Neural crest cell (in vitro differentiated cells): Measurements from ENCODE around the gene NPC1L1. TPM values are rescaled to one million over a fixed set of nuclear protein-coding genes. Genes with fewer than 3 reads are reported as not detected.

Experiments
- DNase-seq: peaks from one replicate; pipeline ENCODE4 v3.0.0; 2021; ENCODE audit warnings: low read depth, mixed read lengths, low spot score
- H3K27ac Mint-ChIP-seq: one replicate; pipeline ENCODE4 v1.8.0; 2021; ENCODE audit warnings: mild to moderate bottlenecking, mixed read lengths; ENCODE audit not compliant: unreplicated experiment
- H3K27me3 Mint-ChIP-seq: 2 replicates; pipeline ENCODE4 v1.8.0; 2021; ENCODE audit warnings: low read depth, mild to moderate bottlenecking, mixed read lengths
- H3K36me3 Mint-ChIP-seq: 2 replicates; pipeline ENCODE4 v1.8.0; 2021; ENCODE audit warnings: low read depth, mild to moderate bottlenecking, mixed read lengths
- H3K4me1 Mint-ChIP-seq: 2 replicates; pipeline ENCODE4 v1.8.0; 2021; ENCODE audit warnings: mixed read lengths
- H3K4me3 Mint-ChIP-seq: one replicate; pipeline ENCODE4 v1.8.0; 2021; ENCODE audit warnings: mild to moderate bottlenecking, mixed read lengths
- H3K9me3 Mint-ChIP-seq: 2 replicates; pipeline ENCODE4 v1.8.0; 2021; ENCODE audit warnings: mixed read lengths
- total RNA-seq: library from RNA; stranded (reverse); gene quantifications from 2 replicates; pipeline ENCODE4 v1.2.1, GENCODE V29; 2021
- TF ChIP-seq, protein P1 (sequence below): fragments of 200-600 bp; sonication (generic); conservative IDR thresholded peaks from 2 replicates; pipeline ENCODE4 v1.5.0; 2021; ENCODE audit warnings: antibody characterized with exemption, mild to moderate bottlenecking

NPC1L1 gene
- total RNA-seq, 1 donor from 2014 or later = 0.12 TPM

DNA sequence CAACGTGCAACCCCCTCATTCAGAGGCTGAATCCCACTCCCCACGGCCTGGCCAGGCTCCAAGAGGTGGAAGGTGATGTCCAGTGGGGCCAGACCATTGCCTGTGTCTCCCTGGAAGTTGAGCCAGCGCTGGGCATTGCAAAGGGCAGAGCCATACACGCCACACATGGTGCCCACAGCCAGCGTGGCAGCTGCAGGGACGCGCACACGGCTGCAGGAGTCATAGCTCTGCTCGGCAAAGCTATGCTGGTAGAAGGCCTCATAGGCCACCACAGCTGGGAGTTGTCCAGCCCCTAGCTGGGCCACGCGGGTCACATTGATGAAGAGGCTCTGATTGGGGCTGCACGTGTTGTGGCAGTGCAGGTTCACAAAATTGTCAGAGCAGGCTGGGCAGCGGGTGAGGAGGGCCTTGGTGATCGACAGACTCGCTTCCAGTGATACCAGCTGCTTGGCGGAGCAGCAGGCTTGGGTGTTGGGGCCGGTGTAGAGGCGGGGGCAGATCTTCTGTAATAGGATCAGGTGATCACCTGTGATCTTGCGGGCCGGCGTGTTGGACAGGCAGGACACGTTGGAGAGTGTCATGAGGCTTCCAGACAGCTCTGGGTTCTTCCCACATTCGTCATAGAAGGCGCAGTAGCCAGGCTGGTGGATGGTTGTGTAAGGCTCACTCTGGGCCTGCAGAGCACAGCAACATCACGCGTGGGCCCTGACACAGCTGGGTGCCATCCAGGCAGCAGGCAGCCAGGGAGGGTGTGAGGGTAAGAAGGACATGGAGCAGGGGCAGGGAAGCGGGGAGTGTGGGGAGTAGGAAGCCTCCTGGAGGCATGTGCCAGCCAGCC lies 1.2 kb downstream of the NPC1L1 start:
- TF ChIP-seq, protein P1, sequence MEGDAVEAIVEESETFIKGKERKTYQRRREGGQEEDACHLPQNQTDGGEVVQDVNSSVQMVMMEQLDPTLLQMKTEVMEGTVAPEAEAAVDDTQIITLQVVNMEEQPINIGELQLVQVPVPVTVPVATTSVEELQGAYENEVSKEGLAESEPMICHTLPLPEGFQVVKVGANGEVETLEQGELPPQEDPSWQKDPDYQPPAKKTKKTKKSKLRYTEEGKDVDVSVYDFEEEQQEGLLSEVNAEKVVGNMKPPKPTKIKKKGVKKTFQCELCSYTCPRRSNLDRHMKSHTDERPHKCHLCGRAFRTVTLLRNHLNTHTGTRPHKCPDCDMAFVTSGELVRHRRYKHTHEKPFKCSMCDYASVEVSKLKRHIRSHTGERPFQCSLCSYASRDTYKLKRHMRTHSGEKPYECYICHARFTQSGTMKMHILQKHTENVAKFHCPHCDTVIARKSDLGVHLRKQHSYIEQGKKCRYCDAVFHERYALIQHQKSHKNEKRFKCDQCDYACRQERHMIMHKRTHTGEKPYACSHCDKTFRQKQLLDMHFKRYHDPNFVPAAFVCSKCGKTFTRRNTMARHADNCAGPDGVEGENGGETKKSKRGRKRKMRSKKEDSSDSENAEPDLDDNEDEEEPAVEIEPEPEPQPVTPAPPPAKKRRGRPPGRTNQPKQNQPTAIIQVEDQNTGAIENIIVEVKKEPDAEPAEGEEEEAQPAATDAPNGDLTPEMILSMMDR = no peak
- Mint-ChIP-seq H3K27ac (no peak overlapping the region), H3K4me3 (no peak overlapping the region), H3K9me3 (no peaks in the 10 kb centered on the region), H3K36me3 (no peaks in the 10 kb centered on the region), H3K4me1 (no peaks in the 10 kb centered on the region), H3K27me3 (no peaks in the 10 kb centered on the region)
- DNase-seq = no peak

DNA sequence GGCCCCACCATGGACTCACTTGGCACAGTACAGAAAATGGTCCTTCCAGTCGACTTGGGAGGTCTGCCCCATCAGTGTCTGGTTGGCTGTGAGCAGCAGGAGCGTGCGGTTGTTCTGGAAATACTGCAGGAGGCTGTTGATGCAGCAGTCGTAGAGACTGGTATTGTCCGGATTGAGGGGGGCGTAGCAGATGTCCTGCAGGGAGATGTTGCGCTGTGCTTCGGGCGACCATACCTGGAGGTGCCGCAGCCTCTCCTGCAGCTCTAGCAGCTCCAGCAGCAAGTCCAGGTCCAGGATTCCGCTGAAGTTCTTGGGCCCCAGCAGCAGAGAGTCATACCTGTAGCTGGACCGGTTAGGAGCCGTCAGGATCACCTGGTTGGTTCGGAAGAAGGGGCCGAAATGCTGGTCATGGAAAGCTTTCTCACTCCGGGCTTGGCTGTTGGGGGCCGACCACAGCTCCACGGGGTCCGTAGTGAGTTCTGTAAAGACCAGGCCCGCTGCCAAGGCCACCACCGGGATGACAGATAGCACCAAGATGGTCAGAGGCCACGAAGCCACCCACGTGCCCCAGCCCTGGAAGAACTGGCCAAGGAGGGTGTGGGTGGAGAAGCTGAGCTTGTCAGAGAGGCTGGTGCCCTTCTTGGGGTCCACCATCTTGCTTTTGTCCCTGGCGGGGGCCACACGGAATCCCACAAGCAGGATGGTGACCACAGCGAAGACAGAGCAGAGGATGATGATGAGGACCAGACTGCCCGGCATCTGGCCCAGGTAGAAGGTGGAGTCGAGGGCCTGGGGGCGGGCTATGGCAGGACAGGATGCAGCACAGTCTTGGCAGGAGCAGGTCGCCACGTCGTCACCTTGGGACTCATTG lies 2.1 kb downstream of the NPC1L1 start:
- H3K27ac Mint-ChIP-seq = no peak overlapping the region
- no peaks in the 10 kb centered on the region for H3K9me3 Mint-ChIP-seq

DNA sequence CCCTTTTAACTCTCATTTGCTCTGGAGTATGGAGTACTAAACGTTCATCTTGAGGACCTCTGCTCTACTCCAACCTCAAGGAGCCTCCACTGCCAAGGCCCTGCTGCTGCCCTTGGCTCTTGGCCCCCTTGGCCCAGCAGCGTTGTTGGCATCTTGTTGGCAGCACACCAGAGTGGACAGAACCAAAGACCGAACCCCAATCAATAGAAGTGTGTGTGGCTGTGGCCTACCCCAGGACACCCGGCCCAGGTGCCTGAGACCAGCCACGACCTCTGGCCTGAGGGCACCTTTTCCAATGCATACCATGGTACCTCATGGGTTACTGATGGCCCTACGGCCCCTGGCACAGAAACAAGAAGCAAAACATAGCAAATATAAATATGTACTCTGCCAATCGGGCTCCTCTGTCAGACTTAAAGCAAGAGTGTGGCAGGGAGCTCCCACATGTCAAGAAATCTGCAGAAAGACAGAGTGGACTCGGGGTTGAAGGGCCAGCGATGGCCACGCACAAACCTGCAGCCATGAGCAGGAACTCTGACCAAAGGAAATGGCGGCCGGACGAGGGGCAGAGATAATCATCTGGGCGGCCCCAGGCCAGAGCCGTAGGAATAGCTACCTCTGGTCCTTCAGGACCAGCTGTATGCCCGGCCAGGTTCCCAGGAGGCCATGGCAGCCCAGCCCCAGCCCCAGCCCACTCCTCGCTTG lies 2.9 kb downstream of the NPC1L1 start:
- TF ChIP-seq, protein P1 = no peak
- Mint-ChIP-seq H3K27ac (peak overlapping the region; percentile 4), H3K9me3 (no peaks in the 10 kb centered on the region), H3K36me3 (no peaks in the 10 kb centered on the region), H3K4me1 (no peaks in the 10 kb centered on the region), H3K4me3 (no peak overlapping the region), H3K27me3 (no peaks in the 10 kb centered on the region)
- DNase-seq = no peak

More for the DNA sequence above, 2.1 kb downstream of the NPC1L1 start:
- Mint-ChIP-seq H3K27me3 (no peaks in the 10 kb centered on the region), H3K36me3 (no peaks in the 10 kb centered on the region), H3K4me1 (no peaks in the 10 kb centered on the region), H3K4me3 (no peak overlapping the region)
- DNase-seq = no peak
- TF ChIP-seq, protein P1 = no peak

DNA sequence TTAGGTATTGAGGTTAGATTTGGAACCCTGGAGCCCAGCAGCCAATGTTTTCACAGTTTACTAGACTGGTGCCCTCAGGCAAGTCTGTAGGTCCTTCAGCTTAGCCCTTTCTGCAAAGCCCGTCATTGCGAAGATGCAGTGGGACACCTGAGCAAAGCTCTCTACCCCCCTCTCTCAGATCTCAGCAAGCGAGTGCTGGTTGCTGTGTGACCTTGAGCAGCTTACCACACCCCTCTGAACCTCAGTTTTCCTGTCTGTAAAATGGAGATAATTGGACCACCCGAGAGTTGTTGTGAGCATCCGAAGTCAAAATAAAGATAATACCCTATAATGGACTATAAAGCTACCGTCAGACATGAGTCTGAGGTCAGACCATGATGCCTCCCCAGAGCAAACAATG lies 3.7 kb downstream of the NPC1L1 start:
- Mint-ChIP-seq H3K27ac (no peak overlapping the region), H3K27me3 (no peaks in the 10 kb centered on the region), H3K36me3 (no peaks in the 10 kb centered on the region), H3K4me3 (no peak overlapping the region), H3K4me1 (no peaks in the 10 kb centered on the region), H3K9me3 (no peaks in the 10 kb centered on the region)
- DNase-seq = no peak
- TF ChIP-seq, protein P1 = no peak

DNA sequence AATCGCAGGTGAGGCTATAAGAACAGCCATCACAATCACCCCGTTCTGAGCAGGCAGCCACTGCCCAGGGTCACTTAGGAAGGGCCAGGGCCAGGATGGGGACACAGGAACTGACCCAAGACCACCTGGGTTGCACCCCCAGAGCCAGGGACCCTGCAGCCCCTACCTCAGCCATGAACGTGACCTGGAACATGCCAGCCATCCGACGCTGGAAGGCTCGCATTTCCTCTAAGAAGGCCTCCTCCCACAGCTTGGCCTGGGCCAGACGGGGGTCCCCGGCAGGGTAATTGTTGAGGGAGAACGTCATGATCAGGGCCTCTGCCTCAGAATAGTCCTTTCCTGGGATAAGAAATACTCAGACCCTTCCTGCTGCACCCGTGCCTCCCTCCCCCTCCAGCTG lies 5.0 kb downstream of the NPC1L1 start:
- H3K27me3 Mint-ChIP-seq = no peaks in the 10 kb centered on the region
- H3K36me3 Mint-ChIP-seq = no peaks in the 10 kb centered on the region
- TF ChIP-seq, protein P1 = no peak
- H3K9me3 Mint-ChIP-seq = no peaks in the 10 kb centered on the region
- no peaks in the 10 kb centered on the region for H3K4me1 Mint-ChIP-seq
- no peak for DNase-seq
- H3K27ac Mint-ChIP-seq = no peak overlapping the region
- no peak overlapping the region for H3K4me3 Mint-ChIP-seq
